ENCODE data around the gene HOTAIR.
A peak's percentile ranks its signal among the peaks of the same experiment; 100 is the strongest.

The HOTAIR gene

GRCh38 chr12:53974084-53975063, at the start of gene HOTAIR:
Gene HOTAIR, minus strand, starts transcription at chr12:53974954.
- no peak for DNase-seq

- no peak for DNase-seq
Measured at GRCh38 chr12:54024127-54024526, 49.4 kb upstream of the HOTAIR start.

GRCh38 chr12:54022960-54023884, 48.5 kb upstream of the HOTAIR start:
- DNase-seq, result no peak

GRCh38 chr12:54021432-54022013, 46.8 kb upstream of the HOTAIR start:
- DNase-seq, result no peak

- no peak for DNase-seq
Measured at GRCh38 chr12:54020591-54021405, 46.0 kb upstream of the HOTAIR start.

GRCh38 chr12:54019924-54020590, 45.3 kb upstream of the HOTAIR start:
- no peak for DNase-seq

GRCh38 chr12:54019091-54019811, 44.5 kb upstream of the HOTAIR start:
- no peak for DNase-seq

GRCh38 chr12:54018468-54018984, 43.8 kb upstream of the HOTAIR start:
- no peak for DNase-seq

- DNase-seq, result peak; percentile 69
Measured at GRCh38 chr12:54017878-54018467, 43.2 kb upstream of the HOTAIR start.

GRCh38 chr12:54017027-54017788, 42.5 kb upstream of the HOTAIR start:
- no peak for DNase-seq

- no peak for DNase-seq
Measured at GRCh38 chr12:54016478-54016964, 41.8 kb upstream of the HOTAIR start.

- DNase-seq, result no peak
Measured at GRCh38 chr12:54016051-54016450, 41.3 kb upstream of the HOTAIR start.

GRCh38 chr12:54015018-54015931, 40.5 kb upstream of the HOTAIR start:
- no peak for DNase-seq

GRCh38 chr12:54014377-54015017, 39.7 kb upstream of the HOTAIR start:
- no peak for DNase-seq

- no peak for DNase-seq
Measured at GRCh38 chr12:54012631-54013409, 38.1 kb upstream of the HOTAIR start.

- DNase-seq, result no peak
Measured at GRCh38 chr12:54011665-54012532, 37.1 kb upstream of the HOTAIR start.

Data from activated T-cell treated with anti-CD3 and anti-CD28 coated beads, Interleukin-2, amount 50 U/mL, for 1 hour (primary cell).